ENCODE results near the gene TFDP1.
"Not testable (repeated sequence)": the region's sequence is repeated elsewhere in the genome, so short reads cannot be mapped to it uniquely, and the experiment has no call there.

TFDP1 gene

DNA sequence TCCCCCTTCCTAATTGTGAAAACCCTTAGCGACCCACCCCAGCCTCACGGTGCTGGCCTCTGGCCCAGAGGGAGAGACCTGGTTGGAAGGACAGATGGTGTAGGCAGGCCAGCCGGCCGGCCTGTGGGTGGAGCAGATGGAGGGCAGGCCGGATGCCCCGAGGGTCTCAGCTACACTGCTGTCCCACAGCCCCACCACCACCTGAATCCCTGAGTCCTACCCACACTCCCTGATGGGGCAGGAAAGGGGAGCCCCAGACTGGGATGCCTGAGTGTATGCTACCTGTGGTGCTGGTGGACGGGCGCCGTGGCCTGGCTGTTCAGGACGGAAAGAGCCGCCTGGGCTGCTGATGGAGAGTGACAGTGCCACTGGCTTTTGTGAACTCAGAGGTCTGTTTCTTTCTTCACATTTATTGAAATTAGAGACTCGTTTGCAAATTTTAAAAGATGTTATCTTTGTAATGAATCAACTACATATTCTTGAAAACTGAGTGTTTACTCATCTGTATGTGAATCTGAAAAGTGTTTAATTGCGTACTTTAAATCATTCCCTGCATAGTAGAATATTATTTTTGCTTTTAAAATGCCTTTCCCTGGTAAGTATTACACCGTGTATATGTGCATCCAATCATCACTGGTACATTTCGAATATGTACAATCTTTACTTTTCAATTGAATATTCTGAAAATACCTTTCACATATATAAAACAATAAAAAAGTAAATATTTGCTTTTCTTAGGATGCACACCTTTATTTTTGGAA is 35.7 kb downstream of the TFDP1 start:
- no peak for DNase-seq

DNA sequence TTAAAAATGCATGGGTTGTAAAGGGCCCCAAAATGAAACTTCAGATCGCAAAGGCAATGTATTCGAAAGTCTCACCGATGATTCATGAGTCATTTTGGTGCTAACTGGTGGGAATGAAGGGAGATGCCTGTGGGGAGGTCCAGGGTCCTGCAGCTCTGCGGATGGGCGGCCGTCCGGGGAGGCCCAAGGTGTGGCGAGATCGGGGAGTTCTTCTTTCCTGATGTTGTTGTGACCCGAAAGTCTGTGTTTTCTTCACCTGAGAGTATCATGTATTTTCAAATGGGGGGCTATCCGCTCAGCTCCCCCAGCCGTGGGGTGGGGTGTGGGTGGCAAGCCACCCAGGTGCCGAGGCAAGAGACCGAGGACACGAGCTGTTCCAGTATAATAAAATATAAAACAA is 36.5 kb downstream of the TFDP1 start:
- no peak for DNase-seq

DNA sequence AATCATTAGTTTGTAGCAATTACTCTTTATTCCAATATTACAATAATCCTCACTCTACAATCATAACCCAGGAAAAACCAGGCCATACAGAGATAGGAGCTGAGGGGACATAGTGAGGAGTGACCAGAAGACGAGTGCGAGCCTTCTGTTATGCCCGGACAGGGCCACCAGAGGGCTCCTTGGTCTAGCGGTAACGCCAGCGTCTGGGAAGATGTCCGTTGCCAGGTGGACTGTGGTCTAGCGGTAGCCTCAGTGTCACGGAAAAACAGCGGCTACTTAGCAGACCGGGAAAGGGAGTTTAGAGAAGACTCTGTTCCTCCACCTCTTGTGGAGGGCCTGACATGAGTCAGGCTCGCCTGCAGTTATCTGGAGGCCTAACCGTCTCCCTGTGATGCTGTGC is 36.9 kb downstream of the TFDP1 start:
- DNase-seq: not testable (repeated sequence)

DNA sequence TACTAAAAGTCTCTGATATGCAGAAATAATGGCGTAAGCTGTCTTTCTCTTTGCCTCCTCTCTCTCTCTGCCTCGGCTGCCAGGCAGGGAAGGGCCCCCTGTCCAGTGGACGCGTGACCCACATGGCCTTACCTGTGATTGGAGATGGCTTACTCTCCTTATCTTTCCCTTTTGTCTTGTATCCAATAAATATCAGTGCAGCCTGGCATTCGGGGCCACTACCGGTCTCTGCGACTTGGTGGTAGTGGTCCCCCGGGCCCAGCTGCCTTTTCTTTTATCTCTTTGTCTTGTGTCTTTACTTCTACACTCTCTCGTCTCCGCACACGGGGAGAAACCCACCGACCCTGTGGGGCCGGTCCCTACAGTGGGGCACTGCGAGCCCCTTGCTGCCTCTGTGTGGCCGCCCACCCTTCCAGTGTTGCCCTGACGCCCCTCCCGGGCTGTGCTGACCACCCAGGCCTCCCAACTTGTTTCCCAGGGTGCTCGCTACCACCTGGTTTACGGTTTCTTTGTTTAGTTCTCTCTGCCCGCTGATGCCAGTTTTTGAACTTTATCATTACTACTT is 37.5 kb downstream of the TFDP1 start:
- not testable (repeated sequence) for DNase-seq

DNA sequence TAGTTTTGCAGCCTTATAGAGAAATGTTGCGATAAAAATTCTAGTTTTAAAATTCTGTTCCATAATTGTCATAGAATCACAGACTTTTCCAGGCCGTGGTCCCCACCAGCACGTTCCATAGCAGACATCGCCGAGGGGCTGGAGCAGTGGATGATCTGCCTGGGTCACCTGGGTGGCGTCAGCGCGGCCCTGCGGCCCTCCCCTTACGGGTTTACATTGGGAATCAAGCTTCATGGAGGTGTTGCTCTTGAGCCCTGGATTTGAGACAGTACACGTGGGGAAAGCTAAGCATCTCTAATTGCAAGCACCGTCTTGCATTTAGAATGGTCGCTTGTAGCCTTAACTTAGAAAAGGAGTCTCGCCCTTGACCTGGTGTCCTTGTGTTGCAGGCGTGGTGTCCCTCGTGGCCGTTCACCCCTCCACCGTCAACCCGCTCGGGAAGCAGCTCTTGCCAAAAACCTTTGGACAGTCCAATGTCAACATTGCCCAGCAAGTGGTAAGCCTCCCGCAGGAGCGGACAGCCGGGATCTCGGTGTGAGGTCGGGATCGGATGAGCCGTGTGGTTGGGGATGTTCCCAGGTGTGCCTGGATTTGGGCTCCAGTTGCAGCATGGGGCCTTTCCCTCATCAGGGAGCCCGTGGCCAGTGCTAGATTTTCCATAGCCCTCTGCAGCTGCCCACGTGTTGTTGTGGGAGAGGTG is 38.4 kb downstream of the TFDP1 start:
- no peak for DNase-seq

DNA sequence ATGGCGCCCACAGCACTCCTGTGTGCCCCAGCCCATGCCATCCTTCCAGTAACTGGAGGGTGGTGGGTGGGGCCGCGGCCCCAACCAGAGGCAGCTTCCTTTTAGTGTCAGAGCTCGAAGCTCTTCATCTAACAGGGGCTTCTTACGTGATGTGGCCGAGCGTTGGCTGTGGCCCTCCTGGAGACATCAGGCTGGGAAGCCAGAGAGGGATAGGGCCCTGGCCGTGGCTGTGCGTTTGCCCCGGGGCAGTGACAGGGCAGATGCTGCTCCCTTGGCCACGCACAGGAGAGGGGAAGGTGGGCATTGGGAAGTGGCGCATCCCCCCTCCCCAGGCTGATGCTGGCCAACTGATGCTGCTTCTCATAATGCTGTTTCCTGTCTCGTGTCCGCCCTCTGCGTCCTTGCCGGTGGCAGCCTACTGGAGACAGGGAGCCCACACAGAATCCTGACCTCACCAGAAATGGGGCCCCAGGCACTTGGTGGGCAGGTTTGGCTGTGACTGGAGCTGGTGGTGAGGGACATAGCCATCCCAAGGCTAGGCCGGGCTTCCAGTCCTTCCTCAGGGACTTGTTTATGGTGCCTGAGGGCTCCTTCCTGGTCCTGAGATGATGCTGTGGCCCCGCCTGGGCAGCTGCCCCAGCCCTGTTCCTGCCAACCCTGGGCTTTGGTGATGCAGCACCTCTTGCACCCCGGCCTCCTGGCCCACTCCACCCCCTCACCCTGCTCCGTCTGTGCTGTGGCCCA is 39.1 kb downstream of the TFDP1 start:
- DNase-seq: no peak

DNA sequence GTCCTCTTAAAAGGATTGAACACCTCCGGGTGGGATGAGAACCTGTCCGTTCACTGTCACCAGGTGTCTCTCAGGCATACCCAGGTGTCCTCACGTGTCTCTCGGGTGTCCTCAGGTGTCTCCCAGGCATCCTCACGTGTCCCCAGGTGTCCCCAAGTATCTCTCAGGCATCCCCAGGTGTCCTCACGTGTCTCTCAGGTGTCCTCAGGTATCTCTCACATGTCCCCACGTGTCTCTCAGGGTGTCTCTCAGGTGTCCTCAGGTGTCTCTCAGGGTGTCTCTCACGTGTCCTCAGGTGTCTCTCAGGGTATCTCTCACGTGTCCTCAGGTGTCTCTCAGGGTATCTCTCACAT is 39.7 kb downstream of the TFDP1 start:
- no peak for DNase-seq

GRCh38 chr13:113624640-113625304 is 40.2 kb downstream of the TFDP1 start:
- DNase-seq: not testable (repeated sequence)

- no peak for DNase-seq
Measured at GRCh38 chr13:113625965-113626721, 41.6 kb downstream of the TFDP1 start.

DNA sequence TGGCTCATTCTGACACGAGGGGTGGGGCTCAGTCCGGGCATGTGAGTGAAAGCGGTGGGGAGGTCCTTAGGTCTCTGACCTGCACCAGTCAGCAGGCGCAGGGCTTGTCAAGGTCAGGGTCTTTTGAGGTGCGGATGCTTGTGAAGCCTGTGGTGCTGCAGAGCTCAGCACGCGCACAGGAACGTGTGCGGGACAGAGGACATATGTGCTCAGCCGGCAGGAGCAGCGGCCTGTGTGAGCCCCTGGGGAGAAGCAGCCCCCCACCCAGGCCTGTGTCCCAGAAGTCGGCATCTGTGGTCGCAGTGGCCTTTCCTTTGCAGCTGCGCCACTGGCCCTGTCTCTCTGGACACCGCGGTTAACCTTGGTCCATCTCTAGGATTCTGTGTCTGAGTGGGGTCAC is 42.6 kb downstream of the TFDP1 start:
- DNase-seq: no peak

DNA sequence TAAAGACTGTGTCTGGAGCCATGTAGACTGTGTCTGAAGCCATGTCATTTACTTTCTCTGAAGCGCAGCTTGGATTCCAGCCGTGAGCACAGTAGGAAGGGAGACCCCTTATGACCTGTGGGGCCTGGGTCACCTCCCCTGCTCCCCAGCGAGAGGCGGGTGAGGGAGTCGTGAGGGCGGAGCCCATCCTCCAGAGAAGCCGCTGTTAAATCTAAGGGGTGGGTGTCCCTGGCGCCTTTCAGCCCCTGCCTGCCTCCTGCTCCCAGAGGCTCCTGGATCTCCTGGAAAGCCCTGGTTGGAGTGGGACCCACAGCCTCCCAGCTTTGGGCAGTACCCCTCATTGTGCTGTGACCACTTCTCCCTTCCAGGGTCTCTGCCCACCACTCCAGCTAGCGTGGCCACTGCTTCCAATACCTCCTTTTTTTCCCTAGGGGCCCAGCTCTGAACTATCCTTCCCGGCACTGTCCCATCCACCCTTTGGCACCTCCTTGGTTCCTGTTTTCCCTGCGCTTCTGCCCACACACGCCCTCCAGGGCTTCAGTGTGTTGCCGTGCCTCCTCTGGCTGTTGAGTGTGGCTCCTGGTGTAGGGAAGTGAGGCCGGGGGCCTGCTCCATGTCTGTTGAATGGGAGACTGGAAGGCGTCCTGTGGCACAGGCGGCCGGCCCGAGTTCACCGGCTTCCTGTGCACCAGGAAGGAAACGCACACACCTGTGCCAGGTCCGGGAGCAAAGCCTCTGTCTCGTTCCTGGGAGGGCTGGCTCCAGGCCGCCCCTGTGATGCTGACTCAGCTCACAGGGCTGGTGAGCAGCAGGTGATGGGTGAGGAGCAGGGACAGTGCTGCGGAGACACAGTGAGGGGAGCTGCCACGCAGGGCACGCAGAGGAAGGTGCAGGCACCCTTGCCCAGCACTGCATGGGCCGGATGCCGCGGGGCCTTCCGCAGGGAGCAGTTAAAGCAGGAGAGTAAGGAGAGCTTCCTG is 44.0 kb downstream of the TFDP1 start:
- no peak for DNase-seq

GRCh38 chr13:113629866-113630265 is 45.3 kb downstream of the TFDP1 start:
- peak; percentile 77 for DNase-seq

GRCh38 chr13:113630296-113630695 is 45.7 kb downstream of the TFDP1 start:
- peak; percentile 95 for DNase-seq

DNA sequence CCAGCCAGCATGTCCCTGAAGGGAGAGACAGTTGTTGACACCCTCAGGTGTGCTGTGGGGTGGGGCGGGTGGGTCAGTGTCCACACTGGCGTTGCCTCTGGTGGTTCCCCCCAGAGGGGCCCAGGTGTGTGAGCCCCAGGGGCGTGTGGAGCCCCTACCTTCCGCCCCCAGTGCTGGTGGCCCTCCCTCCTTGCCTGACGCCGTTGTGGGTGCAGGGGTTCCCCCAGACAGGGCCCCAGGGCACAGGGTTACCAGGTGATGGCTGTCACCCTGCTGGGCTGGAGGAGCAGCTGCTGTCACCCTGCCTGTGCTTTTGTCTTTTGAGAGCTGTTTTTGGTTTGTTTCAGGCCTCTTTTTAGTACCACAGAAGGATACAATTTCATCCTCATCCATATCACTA is 46.3 kb downstream of the TFDP1 start:
- DNase-seq: peak; percentile 90

DNA sequence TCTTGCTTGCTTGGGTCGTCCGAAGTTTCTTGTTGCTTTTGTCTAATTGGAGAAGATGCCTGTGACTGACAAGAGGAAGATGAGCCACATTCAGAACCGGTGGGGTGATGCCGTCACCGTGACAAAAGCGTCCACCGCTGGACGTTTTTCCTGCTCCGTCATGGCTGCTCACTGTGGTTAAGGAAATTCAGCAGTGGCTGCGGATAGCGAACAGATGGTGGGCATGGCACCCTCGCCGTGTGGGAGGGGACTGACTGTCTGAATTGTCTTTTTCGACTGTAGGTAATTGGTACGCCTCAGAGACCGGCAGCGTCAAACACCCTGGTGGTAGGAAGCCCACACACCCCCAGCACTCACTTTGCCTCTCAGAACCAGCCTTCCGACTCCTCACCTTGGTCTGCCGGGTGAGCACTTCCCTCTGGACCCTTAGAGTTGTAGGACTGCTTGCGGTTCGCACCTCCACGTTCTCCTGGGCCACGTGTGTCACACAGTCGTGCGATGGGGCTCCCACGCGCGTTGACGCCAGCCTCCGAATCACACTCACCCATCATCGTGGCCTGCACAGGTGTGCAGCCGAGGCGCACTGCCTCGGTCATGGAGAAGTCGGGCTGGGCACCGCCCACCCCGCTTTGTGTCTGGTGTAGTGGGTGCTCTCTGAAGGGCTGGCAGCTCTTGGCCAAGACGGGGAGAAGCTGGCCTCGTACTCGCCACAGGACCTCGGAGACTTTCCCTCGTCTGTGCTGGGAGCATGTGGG is 47.0 kb downstream of the TFDP1 start:
- no peak for DNase-seq

DNA sequence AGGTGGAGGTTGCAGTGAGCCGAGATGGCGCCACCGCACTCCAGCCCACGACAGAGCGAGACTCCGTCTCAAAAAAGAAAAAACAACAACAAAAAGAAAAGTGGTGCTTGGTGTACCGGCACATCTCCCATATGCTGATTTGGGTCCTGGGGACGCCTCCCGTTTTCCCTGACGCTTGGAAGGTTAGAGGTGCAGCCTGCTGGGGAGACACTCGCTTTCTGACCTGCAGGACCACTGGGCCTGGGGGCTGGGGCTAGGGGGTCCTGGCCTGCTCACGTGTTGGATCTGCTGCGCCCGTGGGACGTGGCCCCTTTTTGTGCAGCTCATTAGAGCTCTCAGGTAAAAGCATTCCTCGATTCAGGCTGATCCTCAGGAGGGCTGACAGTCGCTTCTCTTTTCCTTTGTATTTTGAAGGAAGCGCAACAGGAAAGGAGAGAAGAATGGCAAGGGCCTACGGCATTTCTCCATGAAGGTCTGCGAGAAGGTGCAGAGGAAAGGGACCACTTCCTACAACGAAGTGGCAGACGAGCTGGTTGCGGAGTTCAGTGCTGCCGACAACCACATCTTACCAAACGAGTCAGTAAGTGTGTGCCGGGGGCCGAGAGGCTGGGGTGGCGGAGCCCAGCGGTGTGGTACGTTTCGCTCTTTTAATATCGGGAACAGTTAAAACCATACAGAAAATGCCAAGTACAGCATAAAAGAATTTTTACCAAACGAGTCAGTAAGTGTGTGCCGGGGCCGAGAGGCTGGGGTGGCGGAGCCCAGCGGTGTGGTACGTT is 48.3 kb downstream of the TFDP1 start:
- no peak for DNase-seq

GRCh38 chr13:113633485-113633873 is 48.9 kb downstream of the TFDP1 start:
- DNase-seq: no peak

- DNase-seq: no peak
Measured at GRCh38 chr13:113634279-113635047, 49.9 kb downstream of the TFDP1 start.

- DNase-seq: no peak
Measured at GRCh38 chr13:113635048-113635420, 50.5 kb downstream of the TFDP1 start.

Data from NCI-H146 (cell line).